GM12878 (cell line): ENCODE data around the gene STPG3. TPM values are rescaled to one million over a fixed set of nuclear protein-coding genes. Genes with fewer than 3 reads are reported as not detected.

Experiments used
- ETV6 ChIP-seq, 2 experiments: fragments of 450-650 bp in 1 of 2; IDR thresholded peaks in 1 of 2; conservative IDR thresholded peaks in 1 of 2; 2 replicates each; pipeline ENCODE4 v1.6.1; 2014; ENCODE audit warnings: antibody characterized with exemption in 1 of 2, borderline replicate concordance in 1 of 2, low read depth in 1 of 2, mild to moderate bottlenecking in 1 of 2, moderate library complexity in 1 of 2
- POLR2AphosphoS5 ChIP-seq: IDR thresholded peaks from 2 replicates; pipeline ENCODE4 v1.6.1; 2011; ENCODE audit warnings: mild to moderate bottlenecking, low read length, inconsistent platforms
- SP1 ChIP-seq: IDR thresholded peaks from one replicate; pipeline ENCODE4 v1.6.1; 2011; ENCODE audit warnings: low read depth, low read length
- STAT3 ChIP-seq: IDR thresholded peaks from 2 replicates; pipeline ENCODE4 v1.6.1; 2011; ENCODE audit warnings: low read depth, low read length, improper control_type of control experiment
- USF1 ChIP-seq: IDR thresholded peaks from 2 replicates; pipeline ENCODE4 v1.6.1; 2011; ENCODE audit warnings: borderline replicate concordance, low read depth, mild to moderate bottlenecking, moderate library complexity, mixed read lengths, low read length; ENCODE audit not compliant: insufficient read depth; ENCODE audit errors: extremely low read length
- polyA plus RNA-seq, 11 experiments: library from polyadenylated mRNA; depleted of rRNA in 4 of 11; unstranded in 6 of 11; stranded (reverse) in 5 of 11; fragments of >200 nt; fragmentation: Nextera tagmentation in 4 of 11; fragmentation: Illumina TruSeq in 1 of 11; extraction: Ambion mirVana in 4 of 11; extraction: Trizol in 1 of 11; gene quantifications; 1 replicate in 1 of 11; 2 replicates in 10 of 11; pipeline versions ENCODE4 v1.2.1 to v1.2.3, GENCODE V29; 2011 to 2016; ENCODE audit warnings: inconsistent platforms in 2 of 11, missing spikeins in 2 of 11, low read depth in 1 of 11
- total RNA-seq, 4 experiments: library from RNA; depleted of rRNA in 3 of 4; stranded (reverse); fragments of >200 nt in 3 of 4; fragmentation: Illumina TruSeq in 1 of 4; extraction: Trizol in 1 of 4; gene quantifications; 2 replicates each; pipeline versions ENCODE4 v1.2.1 to v1.2.3, GENCODE V29; 2013 to 2021
- TF ChIP-seq, protein P1 (sequence below): fragments of 450-650 bp; conservative IDR thresholded peaks from 2 replicates; pipeline ENCODE4 v1.6.1; 2017; ENCODE audit warnings: mild to moderate bottlenecking, moderate library complexity
- TF ChIP-seq, protein P2 (sequence below): fragments of 450-650 bp; IDR thresholded peaks from 2 replicates; pipeline ENCODE4 v1.6.1; 2017; ENCODE audit warnings: antibody characterized with exemption, mild to moderate bottlenecking, moderate library complexity
- TF ChIP-seq, protein P3 (sequence below): fragments of 450-650 bp; IDR thresholded peaks from 2 replicates; pipeline ENCODE4 v1.6.1; 2017; ENCODE audit warnings: borderline replicate concordance

Gene STPG3
- total and polyA plus RNA-seq, 10 of the 15 experiments (the other 5 are each of a cell fraction or from before 2014, with no cell fraction given), result not detected

GRCh38 chr9:137215196-137215986, 35.7 kb upstream of the STPG3 start (continued):
- TF ChIP-seq, protein P1, sequence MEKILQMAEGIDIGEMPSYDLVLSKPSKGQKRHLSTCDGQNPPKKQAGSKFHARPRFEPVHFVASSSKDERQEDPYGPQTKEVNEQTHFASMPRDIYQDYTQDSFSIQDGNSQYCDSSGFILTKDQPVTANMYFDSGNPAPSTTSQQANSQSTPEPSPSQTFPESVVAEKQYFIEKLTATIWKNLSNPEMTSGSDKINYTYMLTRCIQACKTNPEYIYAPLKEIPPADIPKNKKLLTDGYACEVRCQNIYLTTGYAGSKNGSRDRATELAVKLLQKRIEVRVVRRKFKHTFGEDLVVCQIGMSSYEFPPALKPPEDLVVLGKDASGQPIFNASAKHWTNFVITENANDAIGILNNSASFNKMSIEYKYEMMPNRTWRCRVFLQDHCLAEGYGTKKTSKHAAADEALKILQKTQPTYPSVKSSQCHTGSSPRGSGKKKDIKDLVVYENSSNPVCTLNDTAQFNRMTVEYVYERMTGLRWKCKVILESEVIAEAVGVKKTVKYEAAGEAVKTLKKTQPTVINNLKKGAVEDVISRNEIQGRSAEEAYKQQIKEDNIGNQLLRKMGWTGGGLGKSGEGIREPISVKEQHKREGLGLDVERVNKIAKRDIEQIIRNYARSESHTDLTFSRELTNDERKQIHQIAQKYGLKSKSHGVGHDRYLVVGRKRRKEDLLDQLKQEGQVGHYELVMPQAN, result no peak
- TF ChIP-seq SP1 (no peak), ETV6 (conservative IDR thresholded peaks at IDR 0.05 in 1 of 2, IDR thresholded peaks at IDR 0.05 in 1 of 2; ENCODE audit: borderline replicate concordance in 1 of 2, low read depth in 1 of 2) (no peak), USF1 (no peak), STAT3 (no peak), POLR2AphosphoS5 (no peak)
- TF ChIP-seq, protein P2, sequence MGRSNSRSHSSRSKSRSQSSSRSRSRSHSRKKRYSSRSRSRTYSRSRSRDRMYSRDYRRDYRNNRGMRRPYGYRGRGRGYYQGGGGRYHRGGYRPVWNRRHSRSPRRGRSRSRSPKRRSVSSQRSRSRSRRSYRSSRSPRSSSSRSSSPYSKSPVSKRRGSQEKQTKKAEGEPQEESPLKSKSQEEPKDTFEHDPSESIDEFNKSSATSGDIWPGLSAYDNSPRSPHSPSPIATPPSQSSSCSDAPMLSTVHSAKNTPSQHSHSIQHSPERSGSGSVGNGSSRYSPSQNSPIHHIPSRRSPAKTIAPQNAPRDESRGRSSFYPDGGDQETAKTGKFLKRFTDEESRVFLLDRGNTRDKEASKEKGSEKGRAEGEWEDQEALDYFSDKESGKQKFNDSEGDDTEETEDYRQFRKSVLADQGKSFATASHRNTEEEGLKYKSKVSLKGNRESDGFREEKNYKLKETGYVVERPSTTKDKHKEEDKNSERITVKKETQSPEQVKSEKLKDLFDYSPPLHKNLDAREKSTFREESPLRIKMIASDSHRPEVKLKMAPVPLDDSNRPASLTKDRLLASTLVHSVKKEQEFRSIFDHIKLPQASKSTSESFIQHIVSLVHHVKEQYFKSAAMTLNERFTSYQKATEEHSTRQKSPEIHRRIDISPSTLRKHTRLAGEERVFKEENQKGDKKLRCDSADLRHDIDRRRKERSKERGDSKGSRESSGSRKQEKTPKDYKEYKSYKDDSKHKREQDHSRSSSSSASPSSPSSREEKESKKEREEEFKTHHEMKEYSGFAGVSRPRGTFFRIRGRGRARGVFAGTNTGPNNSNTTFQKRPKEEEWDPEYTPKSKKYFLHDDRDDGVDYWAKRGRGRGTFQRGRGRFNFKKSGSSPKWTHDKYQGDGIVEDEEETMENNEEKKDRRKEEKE, result no peak
- TF ChIP-seq, protein P3, sequence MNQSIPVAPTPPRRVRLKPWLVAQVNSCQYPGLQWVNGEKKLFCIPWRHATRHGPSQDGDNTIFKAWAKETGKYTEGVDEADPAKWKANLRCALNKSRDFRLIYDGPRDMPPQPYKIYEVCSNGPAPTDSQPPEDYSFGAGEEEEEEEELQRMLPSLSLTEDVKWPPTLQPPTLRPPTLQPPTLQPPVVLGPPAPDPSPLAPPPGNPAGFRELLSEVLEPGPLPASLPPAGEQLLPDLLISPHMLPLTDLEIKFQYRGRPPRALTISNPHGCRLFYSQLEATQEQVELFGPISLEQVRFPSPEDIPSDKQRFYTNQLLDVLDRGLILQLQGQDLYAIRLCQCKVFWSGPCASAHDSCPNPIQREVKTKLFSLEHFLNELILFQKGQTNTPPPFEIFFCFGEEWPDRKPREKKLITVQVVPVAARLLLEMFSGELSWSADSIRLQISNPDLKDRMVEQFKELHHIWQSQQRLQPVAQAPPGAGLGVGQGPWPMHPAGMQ, result no peak
